HCT116 (cell line): ENCODE data around the gene PPP1R11. TPM values are rescaled to one million over a fixed set of nuclear protein-coding genes. Genes with fewer than 3 reads are reported as not detected.
A peak's percentile ranks its signal among the peaks of the same experiment; 100 is the strongest.

Experiments used
- ATAC-seq: fragments of 200-7000 bp; cut with Tn5 transposase; 2 replicates; pipeline ENCODE4 v1.9.1; 2020; ENCODE audit warnings: mild to moderate bottlenecking, moderate library complexity
- BruUV-seq: library from RNA; stranded (reverse); fragments of 400-500 nt; replicated peaks from 2 replicates; lab custom pipeline; 2021; lab: Mats Ljungman, UMichigan
- CTCF ChIA-PET: fragments of 300-600 bp; sonication (Branson Sonifier 250); formaldehyde crosslinking; loops from one replicate; lab custom pipeline; 2021; ENCODE audit warnings: antibody characterized with exemption; lab: Charles Lee
- POLR2A ChIA-PET: fragments of 300-600, 350-600 bp; sonication (Branson Sonifier 250); formaldehyde crosslinking; loops from one replicate; lab custom pipeline; 2021; ENCODE audit warnings: antibody characterized with exemption; lab: Charles Lee
- RAD21 ChIA-PET, 2 experiments: fragments of 300-600 bp; sonication (Branson Sonifier 250); formaldehyde crosslinking; loops; one replicate each; lab custom pipeline; 2023; ENCODE audit warnings: low total read pairs in 2 of 2; ENCODE audit not compliant: uncharacterized antibody in 2 of 2, unreplicated experiment in 2 of 2, low non-redundant PET in 1 of 2; lab: Charles Lee
- DNase-seq: peaks from one replicate; pipeline ENCODE4 v3.0.0-alpha.2; 2010; ENCODE audit warnings: low read depth, low spot score
- H2AFZ ChIP-seq: fragments of 200-600 bp; shearing (Covaris generic), sonication (generic); 2 replicates; pipeline ENCODE4 v1.6.1; 2017; ENCODE audit warnings: low read depth, mixed run types, mixed read lengths, antibody characterized with exemption, low read length; ENCODE audit not compliant: poor library complexity, severe bottlenecking
- H3K27ac ChIP-seq: 2 replicates; pipeline ENCODE4 v1.5.1; 2012; ENCODE audit warnings: low read depth, low read length
- H3K27me3 ChIP-seq: fragments of 200-600 bp; sonication (generic); 2 replicates; pipeline ENCODE4 v1.6.1; 2016; ENCODE audit warnings: mixed run types, low read length, mixed read lengths; ENCODE audit not compliant: insufficient read depth
- H3K36me3 ChIP-seq, 2 experiments: fragments of 200-500 bp in 1 of 2; fragments of 200-600 bp in 1 of 2; sonication (Bioruptor generic) in 1 of 2; sonication (generic) in 1 of 2; 2 replicates each; pipeline versions ENCODE4 v1.5.1 to v1.6.1; 2014 to 2016; ENCODE audit warnings: low read length in 2 of 2, inconsistent platforms in 1 of 2, mixed read lengths in 1 of 2, mixed run types in 1 of 2; ENCODE audit not compliant: insufficient read depth in 2 of 2, control insufficient read depth in 1 of 2
- H3K4me1 ChIP-seq, 2 experiments: fragments of 200-600 bp in 1 of 2; sonication (generic) in 1 of 2; 2 replicates each; pipeline versions ENCODE4 v1.5.1 to v1.6.1; 2012 to 2017; ENCODE audit warnings: low read length in 2 of 2, inconsistent platforms in 1 of 2, mild to moderate bottlenecking in 1 of 2, mixed read lengths in 1 of 2, mixed run types in 1 of 2, moderate library complexity in 1 of 2; ENCODE audit not compliant: insufficient read depth in 2 of 2, control insufficient read depth in 1 of 2
- H3K4me2 ChIP-seq: fragments of 200-600 bp; sonication (generic); 2 replicates; pipeline ENCODE4 v1.6.1; 2017; ENCODE audit warnings: mixed run types, low read length, mixed read lengths
- H3K4me3 ChIP-seq, 2 experiments: fragments of 200-600 bp in 1 of 2; sonication (generic) in 1 of 2; replicated peaks in 1 of 2; 2 replicates each; pipeline ENCODE4 v1.5.1; 2011 to 2016; ENCODE audit warnings: low read length in 2 of 2, control low read depth in 1 of 2, low read depth in 1 of 2, mild to moderate bottlenecking in 1 of 2, mixed read lengths in 1 of 2, mixed run types in 1 of 2
- H3K79me2 ChIP-seq: fragments of 200-600 bp; sonication (generic); 2 replicates; pipeline ENCODE4 v1.6.1; 2017; ENCODE audit warnings: mild to moderate bottlenecking, mixed run types, low read length, moderate library complexity, mixed read lengths; ENCODE audit not compliant: insufficient read depth
- H3K9ac ChIP-seq: fragments of 200-600 bp; sonication (generic); 2 replicates; pipeline ENCODE4 v1.6.1; 2016; ENCODE audit warnings: low read length, mixed read lengths
- H3K9me2 ChIP-seq: fragments of 200-600 bp; sonication (generic), shearing (Covaris generic); 2 replicates; pipeline ENCODE4 v1.6.1; 2017; ENCODE audit warnings: mixed run types, mild to moderate bottlenecking, moderate library complexity; ENCODE audit not compliant: insufficient read depth
- H3K9me3 ChIP-seq, 2 experiments: fragments of 200-500 bp in 1 of 2; fragments of 200-600 bp in 1 of 2; sonication (Bioruptor generic) in 1 of 2; sonication (generic) in 1 of 2; 2 replicates each; pipeline ENCODE4 v1.6.1; 2014 to 2017; ENCODE audit warnings: low read length in 2 of 2, mixed read lengths in 2 of 2, inconsistent platforms in 1 of 2, low read depth in 1 of 2, mild to moderate bottlenecking in 1 of 2, mixed run types in 1 of 2, moderate library complexity in 1 of 2; ENCODE audit not compliant: control insufficient read depth in 1 of 2, insufficient read depth in 1 of 2
- H4K20me1 ChIP-seq: fragments of 200-600 bp; sonication (generic), shearing (Covaris generic); 2 replicates; pipeline ENCODE4 v1.6.1; 2017; ENCODE audit warnings: mixed run types, mild to moderate bottlenecking, moderate library complexity; ENCODE audit not compliant: insufficient read depth
- CBX3 ChIP-seq: IDR thresholded peaks from 2 replicates; pipeline ENCODE4 v1.6.1; 2012; ENCODE audit warnings: low read depth
- CTCF ChIP-seq, 3 experiments: fragments of 200-600 bp in 1 of 3; sonication (generic) in 1 of 3; IDR thresholded peaks in 2 of 3; conservative IDR thresholded peaks in 1 of 3; 2 replicates each; pipeline ENCODE4 v1.5.1; 2012 to 2017; ENCODE audit warnings: low read depth in 2 of 3, low read length in 2 of 3, antibody characterized with exemption in 1 of 3, borderline replicate concordance in 1 of 3, control low read depth in 1 of 3, mild to moderate bottlenecking in 1 of 3, mixed read lengths in 1 of 3, mixed run types in 1 of 3, moderate library complexity in 1 of 3; ENCODE audit not compliant: insufficient read depth in 1 of 3
- EGR1 ChIP-seq: IDR thresholded peaks from 2 replicates; pipeline ENCODE4 v1.6.1; 2012; ENCODE audit warnings: low read depth
- EZH2 ChIP-seq: fragments of 200-600 bp; sonication (generic); IDR thresholded peaks from 2 replicates; pipeline ENCODE4 v1.6.1; 2017; ENCODE audit warnings: antibody characterized with exemption, mixed run types
- POLR2AphosphoS5 ChIP-seq: IDR thresholded peaks from 2 replicates; pipeline ENCODE4 v1.6.1; 2011; ENCODE audit warnings: mild to moderate bottlenecking, low read depth, low read length, moderate library complexity
- RAD21 ChIP-seq: IDR thresholded peaks from 2 replicates; pipeline ENCODE4 v1.6.1; 2012; ENCODE audit warnings: low read depth, mild to moderate bottlenecking
- TCF7L2 ChIP-seq: IDR thresholded peaks from 2 replicates; pipeline ENCODE4 v1.7.0; 2011; ENCODE audit warnings: borderline replicate concordance, inconsistent platforms; ENCODE audit not compliant: insufficient read depth, insufficient read length; ENCODE audit errors: extremely low read depth
- intact Hi-C: fragments of 100-400 bp; cut with micrococcal nuclease; formaldehyde crosslinking; loops from 2 replicates; pipeline ENCODE4 v1.10.0; 2022
- total RNA-seq: library from RNA; stranded (reverse); gene quantifications from one replicate; pipeline ENCODE4 v1.2.1, GENCODE V29; 2021; ENCODE audit not compliant: unreplicated experiment

PPP1R11 gene
- total RNA-seq, 1 experiment from 2014 or later, result 29.3 TPM

DNA sequence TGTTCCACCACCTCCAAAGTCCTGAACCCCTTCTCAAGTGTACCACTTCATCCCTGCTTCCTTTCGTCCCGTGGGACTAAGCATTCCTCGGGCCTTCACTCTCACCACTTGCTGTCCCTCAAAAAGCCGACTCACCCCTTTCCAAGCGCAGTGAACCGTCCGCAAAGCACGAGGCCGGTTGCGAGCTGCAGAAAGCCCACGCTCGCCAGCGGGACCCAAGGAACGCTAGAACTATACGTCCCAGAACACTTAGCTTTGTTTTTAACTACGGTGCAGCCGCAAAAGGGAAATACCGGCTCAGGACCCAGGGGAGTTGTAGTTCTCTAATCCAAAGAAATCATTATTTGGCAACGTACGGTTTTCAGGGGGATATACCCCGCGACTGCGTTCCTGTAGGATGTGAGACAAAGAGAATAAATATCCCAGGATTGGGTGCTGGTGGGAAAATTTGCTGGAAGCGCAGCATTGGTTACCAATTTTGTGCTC is 6.3 kb upstream of the PPP1R11 start:
- peaks cover 41% of the 10 kb centered on the region for H3K79me2 ChIP-seq
- H3K27ac ChIP-seq, result peak overlapping the region; percentile 62
- POLR2A ChIA-PET, result interaction anchor here (0.9 to 2.3 kb wide), 3 partner anchors 31 to 106 kb away, joined by 3 to 6 read pairs (median 4); no protein-coding TSS in a partner anchor
- H3K4me3 ChIP-seq, result peak overlapping the region; percentile 93 to 100
- no peaks in the 10 kb centered on the region for H3K9me2 ChIP-seq
- BruUV-seq, result TSS peak; percentile 84
- H4K20me1 ChIP-seq, result no peaks in the 10 kb centered on the region
- H3K9me3 ChIP-seq, result no peaks in the 10 kb centered on the region
- DNase-seq (no peak), ATAC-seq (peak; percentile 16)
- peak overlapping the region; percentile 97 for H3K9ac ChIP-seq
- peaks cover 0 to 13% of the 10 kb centered on the region in 2 experiments; a peak in 3 of 4 replicates for H3K36me3 ChIP-seq
- intact Hi-C loops, result no loop called here
- H3K4me1 ChIP-seq, result peaks cover 10 to 15% of the 10 kb centered on the region in 2 experiments; a peak in 3 of 4 replicates
- no peaks in the 10 kb centered on the region for H3K27me3 ChIP-seq
- CTCF ChIA-PET, result interaction anchor here (1.6 kb wide), 1 partner anchor 127 kb away, joined by 3 read pairs; no protein-coding TSS in a partner anchor
- RAD21 ChIA-PET, result no interaction called here
- H2AFZ ChIP-seq, result peak overlapping the region; percentile 55
- TF ChIP-seq RAD21 (0 out of 2 replicates have a peak, but pooled peaks have one; percentile 15), EGR1 (no peak), TCF7L2 (no peak), EZH2 (no peak), CTCF (IDR thresholded peaks at IDR 0.05 in 2 of 3, conservative IDR thresholded peaks at IDR 0.05 in 1 of 3; ENCODE audit: borderline replicate concordance in 1 of 3, insufficient read depth in 1 of 3, low read depth in 2 of 3, low read length in 2 of 3) (no peak), CBX3 (no peak), POLR2AphosphoS5 (no peak)
- peak overlapping the region; percentile 96 for H3K4me2 ChIP-seq
